Right lobe of liver (tissue), 4 donors: ENCODE results near the gene EXOC7.

Experiments
- CTCF ChIP-seq, 4 donors: fragments of 200-600 bp in 3 of 4; fragments of 450-650 bp in 1 of 4; IDR thresholded peaks; one replicate each; pipeline versions ENCODE4 v1.5.1 to v1.8.0; 2016 to 2022; ENCODE audit warnings: antibody characterized with exemption in 4 of 4, mild to moderate bottlenecking in 2 of 4
- POLR2A ChIP-seq: fragments of 450-650 bp; IDR thresholded peaks from one replicate; pipeline ENCODE4 v1.6.1; 2017; ENCODE audit warnings: antibody characterized with exemption, mild to moderate bottlenecking
- donor health status: DM: no; HTN: no; CAD: no.
- donor health status: DM: no; HTN: no; CAD: no.
- donor health status: DM: no; HTN: yes; CAD: no.

DNA sequence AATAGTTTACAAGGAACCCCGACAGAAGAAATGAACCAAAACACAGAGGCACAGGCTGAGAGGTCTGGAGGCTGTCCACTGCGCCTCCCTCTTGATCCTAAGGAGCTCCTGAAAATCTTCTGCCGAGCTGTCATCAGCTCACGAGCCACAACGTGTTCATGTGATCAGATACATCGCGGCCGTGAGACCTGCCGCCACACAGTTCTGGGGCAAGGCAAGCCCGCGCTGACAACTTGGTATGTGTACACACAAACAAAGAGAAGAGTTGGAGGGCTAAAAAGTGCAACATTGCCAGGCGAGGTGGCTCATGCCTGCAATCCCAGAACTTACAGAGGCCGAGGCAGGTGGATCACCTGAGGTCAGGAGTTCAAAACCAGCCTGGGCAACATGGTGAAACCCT, 7.6 kb downstream of the EXOC7 start:
- no peak for TF ChIP-seq CTCF (IDR thresholded peaks at IDR 0.05)
- no peak for TF ChIP-seq POLR2A
